Lower leg skin (tissue), 3 donors: ENCODE measurements around the gene TANK.

Experiments
- CTCF ChIP-seq, 3 donors: fragments of 450-650 bp; IDR thresholded peaks; one replicate each; pipeline ENCODE4 v1.5.1; 2016; ENCODE audit warnings: antibody characterized with exemption in 3 of 3, mild to moderate bottlenecking in 3 of 3, moderate library complexity in 2 of 3
- POLR2A ChIP-seq, 2 donors: fragments of 450-650 bp; IDR thresholded peaks; one replicate each; pipeline ENCODE4 v1.6.1; 2016 to 2017; ENCODE audit warnings: antibody characterized with exemption in 2 of 2, mild to moderate bottlenecking in 1 of 2, moderate library complexity in 1 of 2

- TF ChIP-seq POLR2A (IDR thresholded peaks at IDR 0.05), result no peak
- no peak for TF ChIP-seq CTCF (IDR thresholded peaks at IDR 0.05)
These were observed 12.8 kb downstream of the TANK start for GRCh38 chr2:161172901-161173540.
